Stimulated activated CD8-positive, alpha-beta memory T cell treated with anti-CD3 and anti-CD28 coated beads, Interleukin-2, amount 100 ng/mL, for 1 hour (primary cell): ENCODE measurements around the gene SDK2.

Experiments used
- DNase-seq, 2 donors: peaks; one replicate each; pipeline ENCODE4 v3.0.0-alpha.2; 2020; ENCODE audit warnings: low read depth in 2 of 2

SDK2 gene

DNA sequence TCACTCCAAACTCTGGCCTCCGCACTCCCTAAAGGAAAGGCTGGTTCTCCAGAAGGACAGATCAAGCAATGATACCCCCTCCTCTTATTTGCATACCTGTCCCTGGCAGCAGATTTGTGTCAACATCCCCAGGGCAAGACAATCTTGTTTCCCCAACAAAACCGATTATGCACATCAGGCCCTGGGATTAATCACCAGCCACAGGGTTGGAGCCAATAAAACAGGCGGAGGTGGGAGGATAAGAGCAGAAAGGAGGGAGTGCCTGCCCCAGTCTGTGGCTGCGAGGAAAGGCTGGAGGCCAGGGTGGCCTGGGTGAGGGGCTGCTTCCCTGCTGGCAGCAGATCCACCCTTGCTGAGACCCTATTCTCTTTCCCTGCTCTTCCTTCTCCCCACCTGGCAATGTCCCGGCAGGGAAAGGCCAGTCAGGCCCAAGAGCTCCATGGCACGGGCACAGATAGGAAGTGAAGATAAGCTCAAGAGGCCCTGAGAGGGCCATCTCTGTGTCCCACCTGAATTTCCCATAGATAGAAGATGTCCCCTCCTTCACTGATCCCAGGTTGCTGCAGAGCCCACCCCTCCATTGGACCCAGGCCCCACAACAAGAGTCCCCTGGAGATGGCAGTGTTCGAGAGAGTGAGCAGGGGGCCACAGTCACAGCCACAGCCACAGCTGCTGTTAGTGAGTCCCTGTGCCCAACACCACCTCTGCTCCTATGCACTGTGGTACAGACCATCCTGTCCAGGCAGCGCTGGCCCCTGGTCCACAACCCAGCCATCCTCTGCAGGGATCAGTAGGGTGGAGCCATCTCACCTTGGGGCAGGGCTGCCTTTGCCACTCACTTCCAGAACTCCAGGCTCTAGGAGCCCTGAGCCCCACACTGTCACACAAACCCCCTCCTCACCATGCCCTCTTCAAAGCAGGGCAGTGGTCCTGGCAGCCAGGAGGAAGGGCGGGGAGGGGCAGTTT lies 137.5 kb downstream of the SDK2 start:
- DNase-seq: no peak

GRCh38 chr17:73503560-73503959 lies 140.7 kb downstream of the SDK2 start:
- no peak for DNase-seq

DNA sequence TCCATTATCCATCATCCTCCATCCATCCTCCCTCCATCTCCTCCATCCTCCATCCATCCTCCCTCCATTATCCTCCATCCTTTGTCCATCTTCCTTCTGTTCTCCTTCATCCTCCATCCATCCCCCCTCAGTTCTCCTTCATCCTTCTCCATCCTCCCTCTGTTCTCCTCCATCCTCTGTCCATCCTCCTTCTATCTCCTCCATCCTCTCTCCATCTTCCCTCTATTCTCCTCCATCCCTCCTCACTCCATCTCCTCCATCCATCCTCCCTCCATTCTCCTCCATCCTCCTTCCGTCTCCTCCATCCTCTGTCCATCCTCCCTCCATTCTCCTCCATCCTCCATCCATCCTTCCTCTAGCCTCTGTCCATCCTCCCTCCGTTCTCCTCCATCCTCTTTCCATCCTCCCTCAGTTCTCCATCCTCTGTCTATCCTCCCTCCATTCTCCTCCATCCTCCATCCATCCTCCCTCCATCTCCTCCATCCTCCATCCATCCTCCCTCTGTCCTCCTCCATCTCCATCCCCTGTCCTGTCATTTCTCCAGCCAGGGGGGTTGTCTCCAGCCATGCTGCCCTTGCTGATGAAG lies 143.7 kb downstream of the SDK2 start:
- DNase-seq: no peak

GRCh38 chr17:73498886-73499554 lies 145.2 kb downstream of the SDK2 start:
- DNase-seq: no peak

- no peak for DNase-seq
These were observed 146.1 kb downstream of the SDK2 start for GRCh38 chr17:73498176-73498575.

DNA sequence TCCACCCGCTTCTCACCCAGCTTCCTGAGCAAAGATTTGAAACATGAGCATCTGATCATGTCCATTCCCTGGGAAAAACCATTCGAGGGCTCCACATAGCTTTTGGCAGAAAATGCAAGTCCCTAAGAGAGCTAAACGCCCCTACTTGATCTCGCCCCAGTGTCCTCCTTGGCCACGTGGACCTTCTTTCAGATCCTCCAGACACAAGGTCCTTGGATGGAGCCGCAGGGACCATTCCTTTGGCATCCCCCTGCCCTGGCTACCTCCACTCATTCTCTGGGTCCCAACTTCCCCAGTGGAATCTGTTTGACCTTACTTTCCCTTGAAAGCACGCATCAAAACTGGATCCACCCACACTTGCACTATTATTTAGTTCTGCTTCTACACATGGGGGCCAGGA lies 146.5 kb downstream of the SDK2 start:
- DNase-seq: no peak

DNA sequence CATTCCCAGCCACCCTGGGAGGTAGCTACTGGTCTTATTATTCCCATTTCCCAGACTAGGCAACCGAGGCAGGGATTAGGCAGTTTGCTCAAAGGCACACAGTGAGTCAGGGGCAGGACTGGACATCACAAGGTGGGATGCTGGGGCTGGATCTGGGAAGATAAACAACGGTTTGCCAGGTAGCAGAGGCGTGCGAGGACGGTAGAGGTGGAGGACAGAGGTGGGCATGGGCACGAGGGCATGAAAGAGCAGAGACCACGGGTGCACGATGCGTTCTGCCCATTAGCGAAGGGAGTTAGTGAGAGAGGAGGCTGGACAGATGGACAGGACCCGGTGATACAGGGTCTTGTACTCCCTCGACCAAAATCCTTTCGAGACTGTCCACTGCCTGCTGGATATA lies 148.0 kb downstream of the SDK2 start:
- no peak for DNase-seq

- no peak for DNase-seq
These were observed 148.6 kb downstream of the SDK2 start for GRCh38 chr17:73495641-73496040.

GRCh38 chr17:73494950-73495349 lies 149.3 kb downstream of the SDK2 start:
- no peak for DNase-seq

GRCh38 chr17:73493956-73494926 lies 150.0 kb downstream of the SDK2 start:
- DNase-seq: no peak

DNA sequence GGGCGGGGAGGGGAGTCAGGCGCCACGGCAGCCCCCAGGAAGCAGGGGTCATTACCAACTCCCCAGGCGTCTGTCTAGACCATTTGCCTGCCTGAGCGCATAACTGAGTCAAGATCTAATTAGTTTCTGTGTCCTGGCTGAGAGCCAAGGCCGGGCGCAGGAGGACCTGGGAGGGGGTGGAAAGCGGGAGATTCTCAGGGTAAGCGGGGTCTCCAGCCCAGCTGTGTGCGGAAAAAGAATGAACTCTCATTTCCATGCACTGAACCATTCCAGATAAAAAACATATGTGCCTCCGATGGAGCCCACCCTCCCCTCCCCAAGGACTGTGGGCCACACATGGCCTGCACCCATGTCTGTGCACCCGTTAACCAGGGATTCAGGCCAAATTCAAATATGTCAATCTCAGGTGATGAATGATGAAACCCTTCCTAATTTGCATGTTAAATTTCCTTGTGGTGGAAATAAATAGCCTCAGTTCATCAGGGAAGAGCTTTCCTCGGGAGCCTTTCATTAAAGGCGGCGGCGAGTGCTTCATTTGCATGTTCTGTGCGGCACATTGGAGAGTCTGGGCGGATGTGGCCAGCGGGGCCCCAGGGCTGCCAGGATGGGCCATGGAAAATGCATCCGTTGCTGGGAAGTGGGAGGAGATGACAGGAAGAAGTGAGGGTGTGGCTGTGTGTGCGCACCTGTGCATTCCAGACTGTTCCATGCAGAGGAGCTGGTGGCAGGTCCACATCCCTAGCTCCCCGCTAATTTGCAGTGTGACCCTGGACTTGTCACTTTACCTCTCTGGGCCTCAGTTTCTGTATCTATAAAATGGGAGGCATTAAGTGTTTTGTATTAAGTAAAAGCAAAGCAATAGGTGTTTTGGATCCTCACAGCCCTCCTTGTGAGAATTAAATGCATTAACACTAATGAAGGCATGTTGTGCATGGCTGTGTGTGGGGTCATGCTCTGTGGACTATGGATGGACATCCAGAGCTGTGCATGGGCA lies 151.1 kb downstream of the SDK2 start:
- no peak for DNase-seq

DNA sequence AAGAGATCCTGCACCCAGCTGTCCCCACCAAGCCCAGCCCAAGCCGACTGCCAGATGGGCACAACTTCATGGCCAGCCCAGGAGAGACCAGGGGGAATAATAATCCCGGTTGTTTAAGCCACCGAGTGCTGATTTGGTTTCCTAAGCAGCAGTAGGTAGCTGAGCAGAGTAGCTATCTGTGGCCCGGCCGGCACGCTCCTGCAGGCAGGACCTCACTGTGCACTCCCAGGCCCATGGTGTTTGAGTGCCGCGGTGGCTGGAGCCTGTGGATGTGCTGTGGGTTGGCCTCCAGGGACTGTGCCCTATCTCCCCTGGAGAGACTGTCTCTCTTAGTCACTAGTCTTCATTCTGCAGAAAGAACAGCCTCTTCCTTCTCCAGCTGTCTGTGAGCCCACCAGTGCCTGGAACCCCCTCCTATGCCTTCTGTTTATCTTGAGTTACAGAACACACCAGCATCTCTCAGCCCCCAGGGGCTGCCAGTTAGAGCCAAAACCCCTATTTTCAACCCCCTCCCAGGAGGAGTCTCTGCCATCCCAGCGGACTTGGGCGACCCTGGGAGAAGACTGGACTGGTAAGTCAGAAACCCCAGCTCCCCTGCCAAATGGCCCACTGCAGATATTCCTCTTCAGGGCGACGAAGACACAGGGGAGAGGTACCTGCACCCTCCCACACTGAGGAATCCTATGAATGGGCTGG lies 152.0 kb downstream of the SDK2 start:
- no peak for DNase-seq

DNA sequence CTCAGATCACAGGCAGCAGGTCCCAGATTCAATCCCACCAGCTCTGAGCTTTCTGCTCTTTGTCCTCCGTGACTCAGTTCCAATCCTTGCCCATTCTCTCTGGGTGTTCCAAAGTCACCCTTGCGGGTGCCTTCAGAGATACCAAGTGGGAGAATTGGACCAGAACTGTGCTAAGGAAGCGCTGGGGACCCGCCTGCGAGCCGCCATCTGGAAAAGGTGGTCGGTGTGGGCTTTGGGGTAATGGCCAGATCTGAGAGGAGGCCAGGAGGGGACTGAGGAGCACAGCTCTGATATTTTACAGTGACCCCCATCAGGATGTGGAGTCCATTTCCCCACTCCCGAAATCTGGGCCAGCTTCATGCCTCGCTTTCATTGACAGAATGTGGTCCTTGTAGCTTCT lies 152.6 kb downstream of the SDK2 start:
- no peak for DNase-seq

GRCh38 chr17:73490851-73491250 lies 153.4 kb downstream of the SDK2 start:
- DNase-seq: no peak

DNA sequence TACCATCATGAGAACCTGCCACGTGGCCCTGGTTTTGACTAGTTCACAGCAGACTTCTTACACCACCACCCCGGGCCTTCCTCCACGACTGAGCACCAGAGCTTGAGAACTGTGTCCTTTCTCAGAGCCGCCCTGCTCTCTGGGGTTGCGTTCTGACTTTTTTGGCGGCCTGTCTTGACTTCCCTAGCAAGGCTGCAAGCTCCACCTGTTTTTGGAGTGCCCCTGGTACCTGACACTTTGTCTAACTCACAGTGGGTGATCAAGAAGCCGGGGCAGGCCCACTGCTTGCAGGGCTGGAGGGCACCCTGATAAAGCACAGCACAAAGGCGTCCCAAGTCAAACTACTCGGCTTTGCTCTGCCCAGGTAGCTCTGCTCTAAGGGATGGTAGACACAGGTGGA lies 154.3 kb downstream of the SDK2 start:
- DNase-seq: no peak

GRCh38 chr17:73489333-73489732 lies 154.9 kb downstream of the SDK2 start:
- no peak for DNase-seq

GRCh38 chr17:73485130-73485529 lies 159.1 kb downstream of the SDK2 start:
- DNase-seq: no peak

GRCh38 chr17:73482894-73483293 lies 161.4 kb downstream of the SDK2 start:
- DNase-seq: no peak

DNA sequence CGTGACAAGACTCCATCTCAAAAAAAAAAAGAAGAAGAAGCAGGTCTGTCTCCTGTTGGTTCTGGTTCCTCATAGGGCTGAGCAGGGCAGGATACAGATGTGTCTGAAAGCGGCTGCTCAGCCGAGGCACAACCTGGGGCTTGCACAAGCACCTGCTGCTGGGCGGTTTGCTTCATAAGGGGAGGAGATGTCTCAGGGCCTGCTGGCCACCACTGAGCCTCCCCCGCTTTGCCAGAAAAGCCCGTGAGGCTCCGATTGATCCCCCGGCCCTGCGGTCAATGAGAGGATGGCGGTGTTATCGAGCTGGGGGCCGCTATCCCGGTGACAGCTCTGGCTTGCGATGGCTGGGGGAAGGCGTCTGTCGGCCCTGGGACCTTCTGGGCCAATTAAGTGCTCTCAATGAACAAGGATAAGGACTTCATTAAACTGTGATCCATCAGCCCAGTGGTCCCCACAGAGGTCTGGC lies 162.0 kb downstream of the SDK2 start:
- no peak for DNase-seq

DNA sequence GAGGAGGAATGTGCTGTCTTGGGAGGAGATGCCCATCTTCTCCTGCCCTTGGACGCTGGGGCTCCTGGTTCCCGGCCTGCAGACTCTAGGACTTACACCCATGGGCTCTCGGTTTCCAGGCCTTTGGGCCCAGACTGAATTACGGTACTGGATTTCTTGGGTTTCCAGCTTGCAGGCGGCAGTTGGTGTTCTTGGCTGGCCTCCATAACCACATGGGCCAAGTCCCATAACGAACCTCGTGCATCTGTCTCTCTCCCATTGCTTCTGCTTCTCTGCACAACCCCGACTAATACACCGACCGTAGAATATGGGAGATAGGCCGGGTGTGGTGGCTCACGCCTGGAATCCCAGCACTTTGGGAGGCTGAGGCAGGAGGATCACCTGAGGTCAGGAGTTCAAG lies 162.6 kb downstream of the SDK2 start:
- DNase-seq: no peak
